Medulla oblongata (tissue), 1 donor: Measurements from ENCODE around the gene TIMP1.
"Not testable (repeated sequence)": the region's sequence is repeated elsewhere in the genome, so short reads cannot be mapped to it uniquely, and the experiment has no call there.

Experiments used
- DNase-seq: peaks from one replicate; pipeline ENCODE4 v3.0.0-alpha.2; 2015; ENCODE audit errors: extremely low spot score

TIMP1 gene

DNA sequence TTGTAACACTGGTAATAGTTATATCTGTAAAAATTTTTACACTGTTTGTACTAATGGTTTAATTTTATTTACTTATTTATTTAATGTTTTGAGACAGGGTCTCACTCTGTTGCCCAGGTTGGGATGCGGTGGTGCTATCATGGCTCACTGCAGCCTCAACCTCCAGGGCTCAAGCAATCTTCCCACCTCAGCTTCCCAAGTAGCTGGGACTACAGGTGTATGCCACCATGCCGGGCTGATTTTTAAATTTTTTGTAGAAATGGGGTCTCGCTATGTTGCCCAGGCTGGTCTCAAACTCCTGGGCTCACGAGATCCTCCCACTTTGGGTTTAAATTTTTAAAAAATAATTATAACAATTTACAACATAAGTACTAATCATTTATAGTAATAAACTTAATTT lies 20.9 kb downstream of the TIMP1 start:
- not testable (repeated sequence) for DNase-seq

DNA sequence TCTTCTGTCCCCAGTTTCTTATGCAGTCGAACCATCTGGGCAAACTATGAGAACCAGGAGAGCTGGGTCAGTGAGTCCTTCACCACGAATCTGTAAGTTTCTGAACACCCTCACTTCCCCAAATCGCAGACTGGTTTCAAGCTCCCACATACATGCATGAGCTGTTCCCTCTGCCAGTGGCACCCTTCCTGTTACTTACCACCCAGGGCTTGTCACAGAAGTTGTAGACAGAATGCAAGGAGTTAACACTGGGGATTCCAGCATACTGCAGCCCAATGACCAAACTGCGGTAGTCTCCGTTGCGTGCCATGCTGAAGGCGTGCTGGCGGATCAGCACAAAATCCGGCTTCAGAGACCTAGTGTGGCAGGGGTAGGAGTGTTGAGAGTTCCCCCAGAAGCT lies 22.8 kb downstream of the TIMP1 start:
- DNase-seq = no peak

DNA sequence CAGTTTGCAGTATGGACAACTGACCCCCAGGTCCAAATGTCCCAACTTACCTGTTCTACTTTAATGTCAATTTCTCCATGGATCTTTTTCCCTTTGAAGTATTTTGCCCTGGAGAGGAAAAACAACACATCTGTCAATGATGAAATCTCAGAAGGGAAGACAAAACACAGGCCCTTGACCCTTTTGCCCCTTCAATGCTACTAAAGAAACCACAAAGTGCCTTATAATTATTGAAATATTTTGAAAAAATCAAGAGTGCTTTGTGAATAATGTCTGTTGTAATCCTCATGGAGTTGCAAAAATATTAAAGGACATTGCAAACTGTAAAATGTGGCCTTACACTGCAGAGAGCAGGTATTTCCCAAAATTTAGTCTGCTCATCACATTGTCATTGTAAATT lies 24.9 kb downstream of the TIMP1 start:
- no peak for DNase-seq

DNA sequence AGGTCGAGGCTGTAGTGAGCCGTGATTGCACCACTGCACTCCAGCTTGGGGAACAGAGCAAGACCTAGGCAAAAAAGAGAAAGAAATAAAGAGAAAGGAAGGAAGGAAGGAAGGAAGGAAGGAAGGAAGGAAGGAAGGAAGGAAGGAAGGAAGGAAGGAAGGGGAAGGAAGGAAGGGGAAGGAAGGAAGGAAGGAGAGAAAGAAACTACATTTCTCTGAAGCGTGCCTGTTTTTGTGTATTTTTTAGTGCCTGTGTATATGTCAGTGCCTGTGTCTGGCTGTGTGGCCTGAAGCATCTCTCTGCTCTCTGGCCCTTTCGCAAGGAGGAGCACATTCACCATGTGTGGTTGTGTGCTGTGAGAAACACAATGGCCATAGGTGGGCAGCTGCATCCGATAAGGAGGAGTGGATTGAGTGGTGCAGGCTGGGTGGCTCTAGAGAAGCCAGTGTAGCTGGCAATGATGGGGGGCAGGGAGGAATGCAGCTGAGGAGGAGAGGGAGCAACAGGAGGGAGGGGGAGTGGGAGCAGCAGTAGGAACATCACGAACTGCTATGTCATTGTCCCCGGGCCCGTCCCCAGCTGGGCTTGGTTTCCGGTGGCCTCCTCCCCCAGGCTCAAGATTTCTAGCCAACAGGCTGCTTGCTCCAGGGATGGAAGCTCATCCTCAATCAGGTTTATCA lies 26.0 kb downstream of the TIMP1 start:
- no peak for DNase-seq

DNA sequence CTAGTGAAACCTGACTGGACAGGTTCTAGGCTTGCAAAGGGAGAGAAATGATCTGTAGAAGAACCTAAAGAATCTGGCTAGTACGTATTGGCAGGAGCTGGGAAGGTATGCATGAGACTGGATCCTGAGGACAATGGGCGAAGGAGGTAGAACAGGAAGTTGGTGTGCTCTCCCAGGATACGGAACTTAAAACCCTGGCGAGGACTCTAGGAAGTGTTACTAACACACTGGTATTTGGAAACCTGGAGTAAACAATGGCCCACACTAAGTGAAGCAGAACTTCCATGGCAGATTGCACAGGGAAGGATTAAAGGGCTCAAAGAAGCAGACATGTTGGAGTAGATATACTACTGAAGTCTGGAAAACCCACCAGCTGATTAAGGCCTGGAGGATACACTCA lies 28.3 kb downstream of the TIMP1 start:
- DNase-seq = no peak

DNA sequence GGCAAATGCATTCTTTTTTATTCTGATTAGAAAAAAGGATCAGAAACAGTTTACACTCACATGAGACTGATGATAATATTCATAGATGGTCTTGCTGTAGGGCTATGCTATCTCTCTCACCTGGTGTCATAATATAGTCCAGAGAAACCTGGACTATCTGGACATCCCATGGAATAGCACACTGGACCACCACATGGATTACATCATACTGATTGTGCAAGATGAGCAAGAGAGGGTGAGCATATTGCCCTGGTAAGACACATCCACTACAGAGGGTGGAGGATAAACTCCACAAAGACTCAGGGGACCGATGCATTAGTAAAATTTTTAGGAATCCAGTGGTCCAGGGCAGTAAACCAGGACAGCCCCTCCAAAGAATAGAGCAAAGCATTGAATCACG lies 29.3 kb downstream of the TIMP1 start:
- DNase-seq = no peak

DNA sequence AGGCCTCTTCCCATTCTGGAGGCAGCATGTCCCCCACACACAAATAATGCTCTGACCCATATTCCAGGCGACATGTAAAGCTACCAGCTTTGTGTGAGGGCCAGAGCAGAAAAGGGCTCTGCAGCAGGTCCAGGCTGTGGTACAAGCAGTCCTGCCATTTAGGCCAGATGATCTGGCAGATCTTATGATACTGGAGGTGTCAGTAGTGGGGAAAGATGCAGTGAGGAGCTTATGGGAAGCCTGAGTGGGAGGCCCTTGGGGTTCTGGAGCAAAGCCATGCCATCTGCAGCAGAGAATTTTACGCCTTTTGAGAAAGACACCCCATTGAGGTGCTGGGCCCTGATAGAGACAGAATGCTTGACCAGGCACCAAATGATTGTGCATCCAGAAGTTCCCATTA lies 29.7 kb downstream of the TIMP1 start:
- no peak for DNase-seq

DNA sequence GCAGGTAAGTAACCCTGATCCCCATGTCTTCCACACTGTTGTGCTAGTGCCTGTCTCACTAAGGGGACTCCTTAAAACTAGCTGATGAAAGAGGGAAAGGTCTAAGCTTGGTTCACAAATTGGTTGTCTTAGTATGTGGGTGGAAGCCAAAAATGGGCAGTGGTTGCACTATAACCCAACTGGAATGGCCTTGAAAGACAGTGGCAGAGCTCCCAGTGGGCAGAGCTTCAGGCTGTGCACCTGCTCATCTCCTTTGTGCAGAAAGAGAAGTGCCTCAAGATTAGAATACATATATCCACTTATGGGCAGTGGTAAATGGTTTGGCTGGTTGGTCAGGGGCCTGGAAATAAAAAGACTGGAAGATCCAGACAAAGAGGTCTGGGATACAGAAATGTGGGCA lies 30.2 kb downstream of the TIMP1 start:
- no peak for DNase-seq

DNA sequence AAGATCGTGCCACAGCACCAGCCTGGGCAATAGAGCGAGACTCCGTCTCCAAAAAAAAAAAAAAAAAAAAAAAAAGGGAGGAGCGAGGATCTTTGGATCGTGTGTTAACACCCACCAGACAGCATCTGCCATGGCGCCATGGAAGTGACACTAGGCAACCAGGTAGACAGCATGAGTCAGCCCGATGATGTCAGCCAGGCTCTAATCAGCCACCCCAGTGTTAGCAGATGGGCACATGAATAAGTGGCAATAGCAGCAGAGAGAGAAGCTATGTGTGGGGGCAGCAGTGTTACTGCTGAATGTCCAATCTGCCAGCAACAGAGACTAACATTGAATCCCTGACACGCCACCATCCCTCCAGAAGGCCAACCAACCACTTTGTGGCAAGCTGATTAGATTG lies 30.8 kb downstream of the TIMP1 start:
- no peak for DNase-seq

DNA sequence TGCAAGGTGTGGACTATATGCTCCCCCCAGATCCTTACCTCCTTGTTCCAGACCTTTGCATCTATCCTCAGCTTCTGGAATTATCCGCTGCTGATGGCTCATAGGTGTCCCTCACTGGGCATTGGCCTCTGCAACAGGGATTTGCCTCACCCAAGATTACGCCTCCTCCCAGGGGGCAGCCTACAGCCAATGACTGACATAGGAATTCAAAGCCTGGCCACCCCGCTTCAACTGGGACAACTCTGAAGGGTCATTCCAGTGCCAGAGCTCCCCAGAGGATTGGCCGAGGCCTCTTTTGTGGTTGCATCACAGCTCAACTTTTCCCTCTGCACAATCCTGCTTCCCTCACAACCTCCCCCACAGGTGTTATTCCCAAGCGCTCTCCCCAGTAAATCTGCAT lies 32.4 kb downstream of the TIMP1 start:
- no peak for DNase-seq

DNA sequence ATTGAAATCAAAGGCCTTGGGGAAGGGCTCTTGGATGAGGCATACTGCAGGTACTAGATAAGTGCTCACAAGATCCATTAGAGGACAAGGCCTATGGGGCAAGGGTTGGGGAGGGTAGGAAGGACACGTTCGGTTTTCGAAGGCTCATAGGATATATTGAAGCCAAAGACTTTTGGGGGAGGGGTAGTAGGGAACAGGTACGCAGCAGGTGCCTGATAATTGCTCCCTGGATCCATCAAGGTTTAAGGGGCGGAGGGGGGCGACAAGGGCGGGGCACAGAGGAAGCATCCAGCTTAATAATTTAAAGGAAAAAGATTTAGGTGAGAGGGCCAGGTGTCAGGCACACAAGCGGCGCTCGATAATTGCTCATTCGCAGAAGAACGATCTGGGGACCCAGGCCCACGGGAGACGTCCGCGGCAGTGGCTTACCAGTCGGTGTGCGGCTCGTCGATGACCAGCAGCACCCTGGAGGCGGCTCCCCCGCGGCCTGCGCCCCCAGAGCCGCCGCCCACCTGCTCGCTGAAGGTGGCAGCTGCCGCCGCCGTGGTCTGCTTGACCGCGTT lies 36.8 kb downstream of the TIMP1 start:
- no peak for DNase-seq

DNA sequence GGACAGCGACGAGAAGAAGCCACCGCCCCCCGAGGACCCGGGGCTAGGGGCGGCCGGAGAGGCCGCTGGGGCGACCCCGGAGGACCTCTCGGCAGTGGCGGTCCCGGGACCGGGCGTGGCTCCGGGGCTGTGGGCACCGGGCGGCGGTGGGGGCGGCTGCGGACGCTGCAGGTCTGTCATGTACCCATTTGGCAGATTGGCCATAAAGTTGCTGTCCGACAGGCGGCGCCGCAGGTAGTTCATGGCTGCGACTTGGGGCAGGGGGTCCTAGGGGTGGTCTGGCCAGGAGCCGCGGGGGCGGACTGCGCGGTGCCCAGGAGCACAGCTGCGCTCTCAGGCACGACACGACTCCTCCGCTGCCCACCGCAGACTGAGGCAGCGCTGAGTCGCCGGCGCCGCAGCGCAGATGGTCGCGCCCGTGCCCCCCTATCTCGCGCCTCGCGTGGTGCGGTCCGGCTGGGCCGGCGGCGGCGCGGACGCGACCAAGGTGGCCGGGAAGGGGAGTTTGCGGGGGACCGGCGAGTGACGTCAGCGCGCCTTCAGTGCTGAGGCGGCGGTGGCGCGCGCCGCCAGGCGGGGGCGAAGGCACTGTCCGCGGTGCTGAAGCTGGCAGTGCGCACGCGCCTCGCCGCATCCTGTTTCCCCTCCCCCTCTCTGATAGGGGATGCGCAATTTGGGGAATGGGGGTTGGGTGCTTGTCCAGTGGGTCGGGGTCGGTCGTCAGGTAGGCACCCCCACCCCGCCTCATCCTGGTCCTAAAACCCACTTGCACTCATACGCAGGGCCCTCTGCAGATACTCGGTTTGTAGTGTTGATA lies 37.5 kb downstream of the TIMP1 start, which contains the start of gene SYN1:
Gene SYN1, minus strand, starts transcription at position 372 of the 817 bp plus-strand sequence. Its CDS starts 129 bp downstream, at position 243.
- peak; percentile 73 for DNase-seq

DNA sequence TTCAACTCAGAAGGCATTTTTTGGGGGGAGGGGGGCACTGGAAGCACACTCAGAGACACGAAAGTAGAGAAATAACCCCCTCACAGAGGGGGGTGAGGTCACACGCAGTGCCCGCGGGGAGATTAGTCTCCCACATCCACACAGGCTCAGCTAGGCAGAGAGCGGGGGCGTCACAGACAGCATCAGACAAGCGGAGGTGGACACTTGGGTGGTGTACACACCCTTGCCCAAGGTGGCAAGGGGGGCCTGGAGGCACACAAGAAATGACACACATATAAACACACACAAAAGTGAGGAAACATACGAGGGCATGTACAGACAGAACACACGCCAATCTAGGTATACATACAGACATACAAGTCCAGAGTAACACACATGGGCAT lies 38.1 kb downstream of the TIMP1 start:
- DNase-seq = no peak

DNA sequence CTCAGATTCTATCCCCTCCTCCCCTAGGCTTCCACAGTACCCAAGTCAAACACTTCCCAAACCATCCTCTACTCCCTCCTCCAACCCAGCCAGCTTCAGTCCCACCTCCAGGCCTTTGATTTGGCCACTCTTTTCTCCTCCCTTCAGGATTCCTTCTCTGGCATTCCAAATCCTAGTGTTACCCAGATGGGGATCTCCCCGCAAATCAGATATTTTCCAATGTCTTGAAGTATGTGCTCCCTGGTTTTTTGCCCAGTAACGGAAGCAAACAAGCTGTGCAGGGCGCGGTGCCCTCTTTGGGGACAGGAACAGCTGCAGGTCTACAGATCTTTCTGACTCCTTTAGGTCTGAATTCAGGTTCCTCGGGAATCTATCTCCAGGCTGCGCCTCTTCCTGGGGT lies 39.6 kb downstream of the TIMP1 start:
- DNase-seq = no peak

DNA sequence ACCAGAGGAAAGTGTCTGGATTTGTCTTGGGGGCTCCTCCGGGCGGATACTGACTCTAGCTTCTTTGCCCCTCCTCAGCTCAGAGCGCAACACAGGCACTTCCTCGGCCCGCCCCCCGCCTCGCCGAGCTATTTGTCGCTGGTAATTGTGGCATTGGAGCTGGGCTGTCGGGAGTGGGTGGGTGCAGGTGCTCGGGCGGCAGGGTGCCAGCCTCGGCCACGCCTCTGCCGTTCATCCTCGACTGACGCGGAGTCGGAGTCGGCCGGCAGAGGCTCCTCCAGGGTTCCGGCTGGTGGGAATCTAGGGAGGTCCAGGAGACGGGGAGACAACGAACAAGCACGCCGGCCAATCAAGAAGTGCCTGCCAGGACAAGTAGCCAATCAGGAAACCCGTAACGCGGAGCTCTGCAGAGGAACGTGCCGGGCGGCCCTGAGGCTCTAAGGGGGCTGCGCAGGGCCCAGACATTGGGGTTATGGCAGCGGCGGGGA lies 41.3 kb downstream of the TIMP1 start:
- DNase-seq = peak; percentile 22

DNA sequence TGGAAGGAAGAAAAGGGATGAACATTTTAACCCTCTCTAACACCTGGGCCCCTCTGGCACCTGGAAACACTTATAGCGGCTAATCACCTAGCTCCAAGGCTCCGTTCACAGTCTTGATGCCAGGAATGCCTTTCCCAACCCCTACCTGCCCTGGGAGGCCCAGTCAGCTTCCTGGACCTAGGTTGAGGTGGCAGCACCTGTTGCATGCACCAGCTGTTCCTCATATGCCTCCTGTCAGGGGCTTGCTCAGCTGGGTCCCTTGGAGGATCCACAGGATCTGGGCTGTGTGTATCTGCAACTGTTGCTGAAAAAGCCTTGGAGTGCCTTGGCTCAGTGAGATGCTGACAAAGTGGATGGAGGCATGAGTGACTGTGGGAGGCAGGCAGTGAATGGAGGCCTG lies 43.1 kb downstream of the TIMP1 start:
- DNase-seq = no peak

DNA sequence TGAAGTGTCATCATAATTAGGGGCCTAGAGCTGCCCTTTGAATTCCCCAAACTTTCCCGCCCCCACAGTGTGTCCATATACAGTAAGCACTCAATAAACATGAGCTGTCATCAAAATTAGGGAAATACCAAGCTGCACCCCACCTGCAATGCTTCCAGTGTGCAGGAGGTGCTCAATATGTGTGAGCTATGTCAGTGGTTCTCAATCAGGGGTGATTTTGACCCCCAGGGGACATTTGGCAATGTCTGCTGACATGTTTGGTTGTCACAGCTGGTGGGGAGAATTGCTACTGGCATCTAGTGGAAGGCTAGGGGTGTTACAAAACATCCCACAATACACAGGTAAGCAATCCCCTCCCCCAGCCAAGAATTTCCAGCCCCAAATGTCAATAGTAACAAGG lies 46.7 kb downstream of the TIMP1 start:
- no peak for DNase-seq

DNA sequence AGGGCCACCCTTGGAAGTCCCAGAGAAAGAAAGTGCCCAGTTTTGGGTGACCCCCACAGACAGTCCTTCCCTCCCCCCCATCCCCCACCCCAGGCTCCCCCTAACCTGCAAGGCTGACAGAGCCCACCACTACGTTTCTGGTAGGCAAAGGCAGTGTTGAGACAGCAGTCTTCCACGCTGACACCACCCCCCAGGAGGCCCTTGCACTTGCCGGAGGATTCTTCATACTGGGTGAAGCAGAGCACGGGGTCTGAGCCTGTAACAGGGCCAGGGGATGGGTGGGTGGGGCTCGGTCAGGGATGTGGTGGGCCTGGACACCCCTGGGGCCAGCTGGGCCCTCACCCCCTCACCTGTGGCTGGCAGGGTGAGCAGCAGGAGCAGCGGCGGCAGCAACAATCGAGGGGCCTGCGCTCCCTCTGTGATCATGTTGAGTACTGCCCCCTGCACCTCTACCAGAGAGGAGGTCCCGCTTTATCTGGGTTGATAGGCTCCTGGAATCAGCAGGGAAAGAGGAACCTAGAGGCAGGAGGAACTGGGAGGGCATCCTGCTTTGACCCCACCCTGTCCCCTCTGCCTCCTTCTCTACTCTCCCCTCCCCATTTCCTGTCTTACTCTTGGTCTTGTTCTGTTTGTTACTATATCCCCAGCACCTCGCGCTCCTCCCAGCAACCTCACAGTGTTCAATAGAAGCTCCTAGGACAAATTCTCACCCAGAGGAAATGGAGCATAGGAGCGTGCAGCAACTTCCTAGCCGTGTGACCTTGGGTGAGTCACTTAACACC lies 47.4 kb downstream of the TIMP1 start, which contains the start of gene CFP:
Gene CFP, minus strand, starts transcription at position 512 of the 782 bp plus-strand sequence. Its CDS starts 86 bp downstream, at position 426.
- no peak for DNase-seq

DNA sequence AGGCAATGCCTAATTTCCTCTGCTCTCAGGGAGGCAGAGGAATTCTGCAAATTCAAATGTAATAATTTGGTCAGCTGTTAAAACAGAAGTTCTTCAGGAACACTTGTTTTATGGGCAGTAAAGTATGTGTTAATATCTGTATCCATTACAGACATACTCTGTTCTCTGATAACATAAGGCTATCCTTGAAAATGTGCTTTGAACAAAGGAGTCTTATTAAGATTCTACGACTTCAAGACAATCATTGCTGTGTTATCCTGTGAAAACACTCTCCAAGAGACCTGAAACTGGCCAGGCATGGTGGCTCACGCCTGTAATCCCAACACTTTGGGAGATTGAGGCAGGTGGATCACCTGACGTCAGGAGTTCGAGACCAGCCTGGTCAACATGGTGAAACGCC lies 49.4 kb downstream of the TIMP1 start:
- no peak for DNase-seq

DNA sequence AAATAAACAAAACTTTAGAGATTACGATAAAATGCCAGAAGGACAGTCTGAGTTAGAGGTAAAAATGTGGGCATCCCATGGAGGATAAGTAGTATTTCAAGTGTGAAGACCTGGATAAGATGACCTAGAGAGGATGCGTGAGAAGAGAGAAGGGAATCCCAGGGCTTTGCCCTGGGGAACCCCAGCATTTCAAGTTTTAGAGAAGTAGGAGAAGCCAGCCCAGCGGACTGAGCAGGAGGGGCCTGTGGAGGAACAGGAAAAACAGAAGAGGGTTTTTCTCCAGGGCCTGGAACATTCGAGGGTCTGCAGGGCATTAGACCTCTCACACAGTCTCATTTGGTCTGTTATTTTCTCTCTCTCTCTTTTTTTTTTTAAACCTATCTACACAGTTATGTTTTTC lies 50.4 kb downstream of the TIMP1 start:
- DNase-seq = peak; percentile 12

DNA sequence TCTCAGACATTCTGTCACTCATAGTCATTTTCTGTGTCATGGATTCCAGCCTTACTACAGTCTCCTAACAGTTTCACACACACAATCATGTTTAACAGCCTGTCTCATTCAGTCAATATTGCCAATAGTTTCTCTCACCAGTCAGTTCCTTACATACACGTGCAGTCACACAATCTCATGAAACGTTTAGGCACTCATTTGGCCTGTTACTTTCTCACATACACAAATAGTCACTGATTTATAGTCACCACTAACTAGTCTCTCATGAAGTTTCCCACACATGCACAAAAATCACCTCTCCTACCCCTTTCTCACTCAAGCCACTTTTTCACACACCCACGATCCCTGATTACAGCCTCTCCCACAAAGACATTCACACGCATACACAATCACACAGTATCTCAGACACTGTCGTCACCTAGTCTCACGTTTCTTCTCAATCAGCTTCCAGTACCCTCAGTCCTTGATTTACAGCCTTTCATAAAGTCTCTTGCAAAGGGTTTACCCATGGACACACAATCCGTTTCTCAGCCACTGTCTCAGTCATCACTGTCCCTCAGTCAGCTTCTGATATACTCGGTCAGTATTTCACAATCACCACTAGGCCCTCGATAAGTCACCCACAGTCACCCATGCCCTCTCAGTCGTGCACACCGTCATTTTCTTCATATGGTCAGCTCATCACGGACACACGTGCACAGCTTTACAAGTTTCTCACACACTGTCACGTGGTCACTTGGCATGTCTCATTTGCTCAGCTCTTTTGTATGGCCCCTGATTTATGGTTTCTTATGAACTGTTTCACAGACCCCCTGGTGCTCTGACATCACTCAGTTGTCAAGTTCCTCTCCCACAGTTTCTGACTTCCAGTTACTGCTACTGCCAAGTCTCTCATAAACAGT lies 51.7 kb downstream of the TIMP1 start:
- peak; percentile 7 for DNase-seq
